OCI-M2 (cell line): ENCODE data around the gene PRAF2.

Source experiments
- DNase-seq: peaks from one replicate; lab custom pipeline; 2025; ENCODE audit not compliant: unreplicated experiment; lab: John Stamatoyannopoulos, UW

The PRAF2 gene

GRCh38 chrX:49043220-49043986, 30.4 kb downstream of the PRAF2 start, which contains the start of gene TFE3:
Gene TFE3 (minus strand): TSS chrX:49043357. CDS start chrX:49043226, 131 bp downstream.
- peak; percentile 96 for DNase-seq

GRCh38 chrX:49042581-49043219, 31.1 kb downstream of the PRAF2 start:
- no peak for DNase-seq

GRCh38 chrX:49041744-49042580, 31.8 kb downstream of the PRAF2 start:
- no peak for DNase-seq

- DNase-seq, result no peak
Observed at GRCh38 chrX:49040376-49040955, 33.3 kb downstream of the PRAF2 start.

GRCh38 chrX:49039598-49040375, 34.0 kb downstream of the PRAF2 start:
- peak; percentile 76 for DNase-seq

GRCh38 chrX:49037883-49038475, 35.8 kb downstream of the PRAF2 start:
- no peak for DNase-seq

- DNase-seq, result no peak
Observed at GRCh38 chrX:49030283-49030682, 43.5 kb downstream of the PRAF2 start.

GRCh38 chrX:49029876-49030275, 43.9 kb downstream of the PRAF2 start:
- no peak for DNase-seq
